Measurements from ENCODE around the gene DPP10.
A peak's percentile ranks its signal among the peaks of the same experiment; 100 is the strongest.

DPP10 gene

GRCh38 chr2:115652652-115653051 is 1210.2 kb downstream of the DPP10 start:
- no peak overlapping the region for H2BK5ac ChIP-seq (ENCODE audit: low read length)
- no peaks in the 10 kb centered on the region for H3K9me3 ChIP-seq (replicated peaks in 1 of 2; ENCODE audit: control insufficient read depth in 2 of 2, insufficient read depth in 1 of 2, low read depth in 1 of 2, low read length in 2 of 2)
- no peak overlapping the region for H3K4ac ChIP-seq (ENCODE audit: low read length)
- no peak overlapping the region for H2BK12ac ChIP-seq (ENCODE audit: low read length)
- no peaks in the 10 kb centered on the region for H3K27me3 ChIP-seq (ENCODE audit: control insufficient read depth in 3 of 3, insufficient read depth in 3 of 3, low read depth in 1 of 3, low read length in 3 of 3)
- peak overlapping the region; percentile 8 for H2AFZ ChIP-seq (ENCODE audit: low read length)
- no peak overlapping the region for H3K4me2 ChIP-seq (ENCODE audit: insufficient read depth, low read length, poor library complexity, severe bottlenecking)
- H3K23ac ChIP-seq (ENCODE audit: low read depth, low read length, poor library complexity), result no peak overlapping the region
- H3K36me3 ChIP-seq (replicated peaks in 1 of 2; ENCODE audit: control insufficient read depth in 2 of 2, insufficient read depth in 2 of 2, low read length in 2 of 2), result no peaks in the 10 kb centered on the region
- H3K14ac ChIP-seq (ENCODE audit: low read length), result no peak overlapping the region
- H4K8ac ChIP-seq (ENCODE audit: low read depth, low read length), result no peak overlapping the region
- WGBS, 2 donors (ENCODE audit: extremely low coverage in 2 of 2, insufficient read length in 2 of 2, insufficient replicate concordance in 1 of 2), result no CpG with 5 or more reads among the region's 4 CpGs
- H3K27ac ChIP-seq (replicated peaks; ENCODE audit: low read length), result no peak overlapping the region
- H3K18ac ChIP-seq (ENCODE audit: low read length), result no peak overlapping the region
- H3K4me3 ChIP-seq (ENCODE audit: low read length in 2 of 2), result no peak overlapping the region
- H2BK15ac ChIP-seq (ENCODE audit: low read length), result no peak overlapping the region
- H2BK120ac ChIP-seq (ENCODE audit: low read depth, low read length), result no peak overlapping the region
- no peak overlapping the region for H3K9ac ChIP-seq (ENCODE audit: low read depth, low read length, poor library complexity)
- DNase-seq (ENCODE audit: low spot score), result no peak
- no peaks in the 10 kb centered on the region for H3K4me1 ChIP-seq (ENCODE audit: control insufficient read depth in 2 of 2, insufficient read depth in 1 of 2, low read depth in 1 of 2, low read length in 2 of 2)
- no peaks in the 10 kb centered on the region for H3K79me1 ChIP-seq (ENCODE audit: low read depth, low read length)
- H2AK5ac ChIP-seq (ENCODE audit: low read depth, low read length), result no peak overlapping the region
- H4K91ac ChIP-seq (ENCODE audit: low read depth, low read length, poor library complexity), result no peak overlapping the region

GRCh38 chr2:115654362-115654761 is 1211.9 kb downstream of the DPP10 start:
- Histone ChIP-seq H3K9ac (ENCODE audit: low read depth, low read length, poor library complexity) (no peak overlapping the region), H3K14ac (ENCODE audit: low read length) (no peak overlapping the region), H2BK15ac (ENCODE audit: low read length) (no peak overlapping the region), H3K4me1 (ENCODE audit: control insufficient read depth in 2 of 2, insufficient read depth in 1 of 2, low read depth in 1 of 2, low read length in 2 of 2) (peaks cover 0 to 2% of the 10 kb centered on the region in 2 donors), H3K27me3 (ENCODE audit: control insufficient read depth in 3 of 3, insufficient read depth in 3 of 3, low read depth in 1 of 3, low read length in 3 of 3) (no peaks in the 10 kb centered on the region), H3K36me3 (replicated peaks in 1 of 2; ENCODE audit: control insufficient read depth in 2 of 2, insufficient read depth in 2 of 2, low read length in 2 of 2) (no peaks in the 10 kb centered on the region), H3K79me1 (ENCODE audit: low read depth, low read length) (no peaks in the 10 kb centered on the region), H2AFZ (ENCODE audit: low read length) (no peak overlapping the region), H2AK5ac (ENCODE audit: low read depth, low read length) (no peak overlapping the region), H3K27ac (replicated peaks; ENCODE audit: low read length) (no peak overlapping the region), H2BK5ac (ENCODE audit: low read length) (no peak overlapping the region), H3K4ac (ENCODE audit: low read length) (no peak overlapping the region), H3K9me3 (replicated peaks in 1 of 2; ENCODE audit: control insufficient read depth in 2 of 2, insufficient read depth in 1 of 2, low read depth in 1 of 2, low read length in 2 of 2) (no peaks in the 10 kb centered on the region), H4K8ac (ENCODE audit: low read depth, low read length) (no peak overlapping the region), H3K23ac (ENCODE audit: low read depth, low read length, poor library complexity) (no peak overlapping the region), H2BK12ac (ENCODE audit: low read length) (no peak overlapping the region), H3K18ac (ENCODE audit: low read length) (no peak overlapping the region), H4K91ac (ENCODE audit: low read depth, low read length, poor library complexity) (no peak overlapping the region), H3K4me3 (ENCODE audit: low read length in 2 of 2) (no peak overlapping the region), H2BK120ac (ENCODE audit: low read depth, low read length) (no peak overlapping the region), H3K4me2 (ENCODE audit: insufficient read depth, low read length, poor library complexity, severe bottlenecking) (no peak overlapping the region)
- no peak for DNase-seq (ENCODE audit: low spot score)

- Histone ChIP-seq H3K23ac (ENCODE audit: low read depth, low read length, poor library complexity) (no peak overlapping the region), H3K4me1 (ENCODE audit: control insufficient read depth in 2 of 2, insufficient read depth in 1 of 2, low read depth in 1 of 2, low read length in 2 of 2) (no peaks in the 10 kb centered on the region), H2BK120ac (ENCODE audit: low read depth, low read length) (no peak overlapping the region), H3K4ac (ENCODE audit: low read length) (no peak overlapping the region), H3K18ac (ENCODE audit: low read length) (no peak overlapping the region), H3K4me2 (ENCODE audit: insufficient read depth, low read length, poor library complexity, severe bottlenecking) (no peak overlapping the region), H3K9ac (ENCODE audit: low read depth, low read length, poor library complexity) (no peak overlapping the region), H3K9me3 (replicated peaks in 1 of 2; ENCODE audit: control insufficient read depth in 2 of 2, insufficient read depth in 1 of 2, low read depth in 1 of 2, low read length in 2 of 2) (peaks cover 0 to 3% of the 10 kb centered on the region in 2 donors), H3K14ac (ENCODE audit: low read length) (no peak overlapping the region), H2AFZ (ENCODE audit: low read length) (no peak overlapping the region), H3K27ac (replicated peaks; ENCODE audit: low read length) (no peak overlapping the region), H3K79me1 (ENCODE audit: low read depth, low read length) (no peaks in the 10 kb centered on the region), H3K36me3 (replicated peaks in 1 of 2; ENCODE audit: control insufficient read depth in 2 of 2, insufficient read depth in 2 of 2, low read length in 2 of 2) (no peaks in the 10 kb centered on the region), H4K91ac (ENCODE audit: low read depth, low read length, poor library complexity) (no peak overlapping the region), H2BK5ac (ENCODE audit: low read length) (no peak overlapping the region), H2BK12ac (ENCODE audit: low read length) (no peak overlapping the region), H3K4me3 (ENCODE audit: low read length in 2 of 2) (no peak overlapping the region), H3K27me3 (ENCODE audit: control insufficient read depth in 3 of 3, insufficient read depth in 3 of 3, low read depth in 1 of 3, low read length in 3 of 3) (no peaks in the 10 kb centered on the region), H4K8ac (ENCODE audit: low read depth, low read length) (no peak overlapping the region), H2BK15ac (ENCODE audit: low read length) (no peak overlapping the region), H2AK5ac (ENCODE audit: low read depth, low read length) (no peak overlapping the region)
- no CpG with 5 or more reads among the region's 5 CpGs for WGBS, 2 donors (ENCODE audit: extremely low coverage in 2 of 2, insufficient read length in 2 of 2, insufficient replicate concordance in 1 of 2)
- no peak for DNase-seq (ENCODE audit: low spot score)
Observed at GRCh38 chr2:115678129-115678528, 1235.7 kb downstream of the DPP10 start.

GRCh38 chr2:115684345-115684744 is 1241.9 kb downstream of the DPP10 start:
- Histone ChIP-seq H3K4ac (ENCODE audit: low read length) (no peak overlapping the region), H2BK5ac (ENCODE audit: low read length) (no peak overlapping the region), H3K4me2 (ENCODE audit: insufficient read depth, low read length, poor library complexity, severe bottlenecking) (no peak overlapping the region), H4K91ac (ENCODE audit: low read depth, low read length, poor library complexity) (no peak overlapping the region), H3K9ac (ENCODE audit: low read depth, low read length, poor library complexity) (no peak overlapping the region), H4K8ac (ENCODE audit: low read depth, low read length) (no peak overlapping the region), H3K4me1 (ENCODE audit: control insufficient read depth in 2 of 2, insufficient read depth in 1 of 2, low read depth in 1 of 2, low read length in 2 of 2) (no peaks in the 10 kb centered on the region), H3K4me3 (ENCODE audit: low read length in 2 of 2) (no peak overlapping the region), H3K79me1 (ENCODE audit: low read depth, low read length) (no peaks in the 10 kb centered on the region), H2BK120ac (ENCODE audit: low read depth, low read length) (no peak overlapping the region), H3K14ac (ENCODE audit: low read length) (no peak overlapping the region), H3K18ac (ENCODE audit: low read length) (no peak overlapping the region), H3K36me3 (replicated peaks in 1 of 2; ENCODE audit: control insufficient read depth in 2 of 2, insufficient read depth in 2 of 2, low read length in 2 of 2) (no peaks in the 10 kb centered on the region), H3K23ac (ENCODE audit: low read depth, low read length, poor library complexity) (no peak overlapping the region), H2BK15ac (ENCODE audit: low read length) (no peak overlapping the region), H3K9me3 (replicated peaks in 1 of 2; ENCODE audit: control insufficient read depth in 2 of 2, insufficient read depth in 1 of 2, low read depth in 1 of 2, low read length in 2 of 2) (no peaks in the 10 kb centered on the region), H3K27me3 (ENCODE audit: control insufficient read depth in 3 of 3, insufficient read depth in 3 of 3, low read depth in 1 of 3, low read length in 3 of 3) (no peaks in the 10 kb centered on the region), H2AK5ac (ENCODE audit: low read depth, low read length) (no peak overlapping the region), H3K27ac (replicated peaks; ENCODE audit: low read length) (no peak overlapping the region), H2AFZ (ENCODE audit: low read length) (no peak overlapping the region), H2BK12ac (ENCODE audit: low read length) (no peak overlapping the region)
- no CpG with 5 or more reads among the region's 5 CpGs for WGBS, 2 donors (ENCODE audit: extremely low coverage in 2 of 2, insufficient read length in 2 of 2, insufficient replicate concordance in 1 of 2)
- DNase-seq (ENCODE audit: low spot score), result no peak
